ENCODE results near the gene HOXB13. TPM values are rescaled to one million over a fixed set of nuclear protein-coding genes. Genes with fewer than 3 reads are reported as not detected.

The HOXB13 gene
- polyA plus RNA-seq, result not detected in 2 replicates
- polyA minus RNA-seq, result not detected in 2 replicates

DNA sequence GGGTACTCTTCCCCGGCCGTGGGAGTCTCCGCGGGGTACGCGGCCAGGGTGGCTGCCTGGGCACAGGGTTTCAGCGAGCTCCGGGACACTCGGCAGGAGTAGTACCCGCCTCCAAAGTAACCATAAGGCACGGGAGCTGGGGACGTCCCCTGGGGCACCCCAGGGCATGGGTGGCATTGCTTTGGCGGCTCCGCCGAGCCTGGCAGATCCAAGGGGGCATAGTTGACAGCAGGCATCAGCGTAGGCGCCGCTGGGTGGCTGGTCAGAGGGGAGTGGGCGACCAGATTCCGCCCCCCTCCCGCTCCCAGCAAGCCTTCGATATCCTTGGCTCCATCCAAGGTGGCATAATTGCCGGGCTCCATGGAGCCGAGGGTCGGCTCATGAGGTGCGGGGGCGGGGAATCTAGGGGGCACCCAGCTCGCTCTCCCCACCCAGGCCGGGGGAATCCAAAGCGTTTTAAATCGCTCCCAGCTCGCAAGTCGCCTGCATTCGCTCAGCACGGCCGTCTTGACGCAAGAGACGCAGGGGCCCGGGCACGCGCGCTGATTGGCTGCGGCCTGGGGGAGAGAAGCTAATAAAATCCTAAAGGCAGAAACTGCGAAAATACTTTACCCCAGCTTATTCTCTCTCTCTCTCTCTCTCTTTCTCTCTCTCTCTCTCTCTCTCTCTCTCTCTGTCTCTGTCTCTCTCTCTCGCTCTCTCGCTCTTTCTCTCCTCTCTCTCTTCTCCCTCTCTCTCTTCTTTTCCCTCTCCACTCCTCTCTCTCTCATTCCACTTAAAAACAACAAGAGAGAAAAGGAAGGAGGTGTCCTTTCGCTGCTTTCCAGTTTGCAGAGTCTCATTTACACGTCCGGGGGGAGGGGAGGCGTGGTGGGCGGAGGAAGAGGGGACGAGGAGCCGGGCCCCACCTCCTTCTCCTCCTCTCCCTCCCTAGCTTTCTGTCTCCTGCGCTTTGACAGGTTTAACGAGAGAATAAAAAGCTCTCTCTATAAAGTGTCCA, at the start of gene HOXB13:
Gene HOXB13, minus strand, starts transcription at position 519 of the 1,000 bp plus-strand sequence. Its CDS starts 157 bp downstream, at position 362.
- Histone ChIP-seq H3K9me3 (ENCODE audit: low read length) (peaks cover 4% of the 10 kb centered on the region), H3K4me3 (ENCODE audit: low read length) (peak within 1 kb of the TSS; percentile 67), H3K9me2 (ENCODE audit: insufficient read depth, low read length) (no peaks in the 10 kb centered on the region), H3K27me3 (ENCODE audit: insufficient read depth, low read depth, low read length) (peaks cover 100% of the 10 kb centered on the region), H3K79me2 (replicated peaks; ENCODE audit: insufficient read depth, low read length) (no peaks in the 10 kb centered on the region), H3K27ac (ENCODE audit: low read length) (no peak within 1 kb of the TSS), H3K9ac (ENCODE audit: low read length) (peak within 1 kb of the TSS; percentile 23), H3F3A (ENCODE audit: insufficient read depth, low read length, poor library complexity, severe bottlenecking) (no peaks in the 10 kb centered on the region), H3K36me3 (ENCODE audit: insufficient read depth, low read length) (no peaks in the 10 kb centered on the region), H4K20me1 (ENCODE audit: insufficient read depth) (no peaks in the 10 kb centered on the region), H3K4me2 (ENCODE audit: low read length) (no peak within 1 kb of the TSS), H2AFZ (ENCODE audit: low read depth, low read length) (no peak within 1 kb of the TSS)
- peak; percentile 38 for TF ChIP-seq EZH2 (IDR thresholded peaks at IDR 0.05; ENCODE audit: borderline replicate concordance, insufficient read depth, low read length, poor library complexity, severe bottlenecking)
- TF ChIP-seq, protein P1, sequence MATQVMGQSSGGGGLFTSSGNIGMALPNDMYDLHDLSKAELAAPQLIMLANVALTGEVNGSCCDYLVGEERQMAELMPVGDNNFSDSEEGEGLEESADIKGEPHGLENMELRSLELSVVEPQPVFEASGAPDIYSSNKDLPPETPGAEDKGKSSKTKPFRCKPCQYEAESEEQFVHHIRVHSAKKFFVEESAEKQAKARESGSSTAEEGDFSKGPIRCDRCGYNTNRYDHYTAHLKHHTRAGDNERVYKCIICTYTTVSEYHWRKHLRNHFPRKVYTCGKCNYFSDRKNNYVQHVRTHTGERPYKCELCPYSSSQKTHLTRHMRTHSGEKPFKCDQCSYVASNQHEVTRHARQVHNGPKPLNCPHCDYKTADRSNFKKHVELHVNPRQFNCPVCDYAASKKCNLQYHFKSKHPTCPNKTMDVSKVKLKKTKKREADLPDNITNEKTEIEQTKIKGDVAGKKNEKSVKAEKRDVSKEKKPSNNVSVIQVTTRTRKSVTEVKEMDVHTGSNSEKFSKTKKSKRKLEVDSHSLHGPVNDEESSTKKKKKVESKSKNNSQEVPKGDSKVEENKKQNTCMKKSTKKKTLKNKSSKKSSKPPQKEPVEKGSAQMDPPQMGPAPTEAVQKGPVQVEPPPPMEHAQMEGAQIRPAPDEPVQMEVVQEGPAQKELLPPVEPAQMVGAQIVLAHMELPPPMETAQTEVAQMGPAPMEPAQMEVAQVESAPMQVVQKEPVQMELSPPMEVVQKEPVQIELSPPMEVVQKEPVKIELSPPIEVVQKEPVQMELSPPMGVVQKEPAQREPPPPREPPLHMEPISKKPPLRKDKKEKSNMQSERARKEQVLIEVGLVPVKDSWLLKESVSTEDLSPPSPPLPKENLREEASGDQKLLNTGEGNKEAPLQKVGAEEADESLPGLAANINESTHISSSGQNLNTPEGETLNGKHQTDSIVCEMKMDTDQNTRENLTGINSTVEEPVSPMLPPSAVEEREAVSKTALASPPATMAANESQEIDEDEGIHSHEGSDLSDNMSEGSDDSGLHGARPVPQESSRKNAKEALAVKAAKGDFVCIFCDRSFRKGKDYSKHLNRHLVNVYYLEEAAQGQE (IDR thresholded peaks at IDR 0.05; ENCODE audit: borderline replicate concordance), result no peak

DNA sequence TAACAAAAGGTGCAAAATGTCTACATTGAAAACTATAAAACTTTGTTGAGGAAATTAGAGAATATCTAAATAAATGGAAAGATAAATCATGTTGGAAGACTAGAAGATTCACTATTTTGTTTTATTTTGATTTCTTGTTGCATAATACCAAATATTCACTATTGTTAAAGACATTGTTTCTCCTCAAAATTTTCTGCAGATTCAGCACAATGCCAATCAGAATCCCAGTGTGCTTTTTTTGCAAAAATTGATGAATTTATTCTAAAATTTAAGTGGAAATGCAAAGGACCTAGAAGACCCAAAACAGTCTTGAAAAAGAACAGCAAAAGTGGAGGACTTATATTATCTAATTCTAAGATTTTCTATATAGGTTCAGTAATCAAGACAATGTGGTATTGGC, 48.1 kb upstream of the HOXB13 start:
- Histone ChIP-seq H3K4me2 (ENCODE audit: low read length) (no peak overlapping the region), H3K79me2 (replicated peaks; ENCODE audit: insufficient read depth, low read length) (no peaks in the 10 kb centered on the region), H3F3A (ENCODE audit: insufficient read depth, low read length, poor library complexity, severe bottlenecking) (no peaks in the 10 kb centered on the region), H3K9ac (ENCODE audit: low read length) (no peak overlapping the region), H3K4me3 (ENCODE audit: low read length) (no peak overlapping the region), H3K9me2 (ENCODE audit: insufficient read depth, low read length) (no peaks in the 10 kb centered on the region), H2AFZ (ENCODE audit: low read depth, low read length) (no peak overlapping the region), H3K36me3 (ENCODE audit: insufficient read depth, low read length) (no peaks in the 10 kb centered on the region), H3K27me3 (ENCODE audit: insufficient read depth, low read depth, low read length) (no peaks in the 10 kb centered on the region), H3K27ac (ENCODE audit: low read length) (no peak overlapping the region), H3K9me3 (ENCODE audit: low read length) (no peaks in the 10 kb centered on the region), H4K20me1 (ENCODE audit: insufficient read depth) (no peaks in the 10 kb centered on the region)
- TF ChIP-seq RAD21 (conservative IDR thresholded peaks at IDR 0.05) (no peak), TAF1 (IDR thresholded peaks at IDR 0.05; ENCODE audit: low read depth) (no peak), EP300 (conservative IDR thresholded peaks at IDR 0.05; ENCODE audit: poor library complexity, severe bottlenecking) (no peak), EZH2 (IDR thresholded peaks at IDR 0.05; ENCODE audit: borderline replicate concordance, insufficient read depth, low read length, poor library complexity, severe bottlenecking) (no peak), POLR2AphosphoS5 (IDR thresholded peaks at IDR 0.05) (no peak), MXI1 (conservative IDR thresholded peaks at IDR 0.05; ENCODE audit: poor library complexity, severe bottlenecking) (no peak), SMC3 (conservative IDR thresholded peaks at IDR 0.05; ENCODE audit: poor library complexity) (no peak)
- TF ChIP-seq, protein P2, sequence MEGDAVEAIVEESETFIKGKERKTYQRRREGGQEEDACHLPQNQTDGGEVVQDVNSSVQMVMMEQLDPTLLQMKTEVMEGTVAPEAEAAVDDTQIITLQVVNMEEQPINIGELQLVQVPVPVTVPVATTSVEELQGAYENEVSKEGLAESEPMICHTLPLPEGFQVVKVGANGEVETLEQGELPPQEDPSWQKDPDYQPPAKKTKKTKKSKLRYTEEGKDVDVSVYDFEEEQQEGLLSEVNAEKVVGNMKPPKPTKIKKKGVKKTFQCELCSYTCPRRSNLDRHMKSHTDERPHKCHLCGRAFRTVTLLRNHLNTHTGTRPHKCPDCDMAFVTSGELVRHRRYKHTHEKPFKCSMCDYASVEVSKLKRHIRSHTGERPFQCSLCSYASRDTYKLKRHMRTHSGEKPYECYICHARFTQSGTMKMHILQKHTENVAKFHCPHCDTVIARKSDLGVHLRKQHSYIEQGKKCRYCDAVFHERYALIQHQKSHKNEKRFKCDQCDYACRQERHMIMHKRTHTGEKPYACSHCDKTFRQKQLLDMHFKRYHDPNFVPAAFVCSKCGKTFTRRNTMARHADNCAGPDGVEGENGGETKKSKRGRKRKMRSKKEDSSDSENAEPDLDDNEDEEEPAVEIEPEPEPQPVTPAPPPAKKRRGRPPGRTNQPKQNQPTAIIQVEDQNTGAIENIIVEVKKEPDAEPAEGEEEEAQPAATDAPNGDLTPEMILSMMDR (IDR thresholded peaks at IDR 0.05; ENCODE audit: poor library complexity, severe bottlenecking), result no peak
- TF ChIP-seq, protein P1 (IDR thresholded peaks at IDR 0.05; ENCODE audit: borderline replicate concordance), result no peak

Measured in neural cell (in vitro differentiated cells).